Heart left ventricle (tissue), 13 donors: ENCODE results near the gene PHF20.

Experiments
- POLR2A ChIP-seq, 2 donors: fragments of 450-650 bp; IDR thresholded peaks; one replicate each; pipeline ENCODE4 v1.6.1; 2017; ENCODE audit warnings: antibody characterized with exemption in 2 of 2, mild to moderate bottlenecking in 2 of 2, moderate library complexity in 2 of 2
- TF ChIP-seq, protein P1 (sequence below), 12 donors: fragments of 200-600 bp; sonication (generic) in 4 of 12; IDR thresholded peaks; one replicate each; pipeline versions ENCODE4 v1.5.0 to v1.8.0; 2018 to 2022; ENCODE audit warnings: antibody characterized with exemption in 12 of 12, mild to moderate bottlenecking in 5 of 12
- donor health status: ischemic (EF 13 %, LVEDD 7.1; RV severe dilation, severe dysfunction).
- donor health status: DM: no; HTN: yes; CAD: no.
- donor health status: DM: no; HTN: no; CAD: no.
- donor health status: ischemic (EF 25% LVEDD 6.9; RV normal size, moderate dysfunction).
- donor health status: ischemic (EF 25% LVEDD 5.7; RV mildly dilated, moderate dysfunction).
- donor health status: ischemic (EF 35%, LVEDD 5.7; RV mildly dilated, moderate dysfunction).
- donor health status: nonischemic (EF 11% LVEDD 7.7; RV severe dilation, severe dysfunction).
- donor health status: DM: yes; HTN: yes; CAD: no.
- donor health status: PGD.
- donor health status: ischemic (EF 29% LVEDD 5.4; RV normal size, mild dysfunction).
- donor health status: nonischemic (EF 23%, LVEDD 6.1; RV moderate dilation, normal function).

- TF ChIP-seq, protein P1, sequence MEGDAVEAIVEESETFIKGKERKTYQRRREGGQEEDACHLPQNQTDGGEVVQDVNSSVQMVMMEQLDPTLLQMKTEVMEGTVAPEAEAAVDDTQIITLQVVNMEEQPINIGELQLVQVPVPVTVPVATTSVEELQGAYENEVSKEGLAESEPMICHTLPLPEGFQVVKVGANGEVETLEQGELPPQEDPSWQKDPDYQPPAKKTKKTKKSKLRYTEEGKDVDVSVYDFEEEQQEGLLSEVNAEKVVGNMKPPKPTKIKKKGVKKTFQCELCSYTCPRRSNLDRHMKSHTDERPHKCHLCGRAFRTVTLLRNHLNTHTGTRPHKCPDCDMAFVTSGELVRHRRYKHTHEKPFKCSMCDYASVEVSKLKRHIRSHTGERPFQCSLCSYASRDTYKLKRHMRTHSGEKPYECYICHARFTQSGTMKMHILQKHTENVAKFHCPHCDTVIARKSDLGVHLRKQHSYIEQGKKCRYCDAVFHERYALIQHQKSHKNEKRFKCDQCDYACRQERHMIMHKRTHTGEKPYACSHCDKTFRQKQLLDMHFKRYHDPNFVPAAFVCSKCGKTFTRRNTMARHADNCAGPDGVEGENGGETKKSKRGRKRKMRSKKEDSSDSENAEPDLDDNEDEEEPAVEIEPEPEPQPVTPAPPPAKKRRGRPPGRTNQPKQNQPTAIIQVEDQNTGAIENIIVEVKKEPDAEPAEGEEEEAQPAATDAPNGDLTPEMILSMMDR (IDR thresholded peaks at IDR 0.05) = no peak
- TF ChIP-seq POLR2A (IDR thresholded peaks at IDR 0.05) = no peak
These were observed 77.9 kb downstream of the PHF20 start for GRCh38 chr20:35849706-35850105.
